ENCODE data around the gene ATP6V0D1. TPM values are rescaled to one million over a fixed set of nuclear protein-coding genes. Genes with fewer than 3 reads are reported as not detected.
"Not testable (repeated sequence)": the region's sequence is repeated elsewhere in the genome, so short reads cannot be mapped to it uniquely, and the experiment has no call there.

The ATP6V0D1 gene
- polyA plus RNA-seq, 1 of the 3 experiments (the other 2 are of a cell fraction) = 135 TPM

- Histone ChIP-seq H3K36me3 (replicated peaks in 1 of 2; ENCODE audit: control insufficient read depth in 1 of 2, insufficient read depth in 2 of 2, low read length in 1 of 2) (peaks cover 0 to 3% of the 10 kb centered on the region in 2 experiments), H3F3A (replicated peaks; ENCODE audit: insufficient read depth) (peaks cover 5% of the 10 kb centered on the region), H3K9me3 (no peaks in the 10 kb centered on the region), H3K9me2 (no peaks in the 10 kb centered on the region), H3K4me1 (ENCODE audit: control insufficient read depth in 1 of 2, insufficient read depth in 2 of 2, low read depth in 1 of 2, low read length in 1 of 2) (peaks cover 0 to 6% of the 10 kb centered on the region in 2 experiments; a peak in 1 of 4 replicates), H3K27ac (ENCODE audit: low read depth in 2 of 2, low read length in 1 of 2) (peak overlapping the region in 1 of 2 experiments; percentile 82; a peak in 2 of 4 replicates), H3K4me3 (ENCODE audit: low read depth in 2 of 2, low read length in 1 of 2) (no peak overlapping the region), H4K20me1 (ENCODE audit: insufficient read depth) (no peaks in the 10 kb centered on the region), H3K4me2 (no peak overlapping the region), H2AFZ (ENCODE audit: low read depth) (no peak overlapping the region), H3K79me2 (ENCODE audit: insufficient read depth) (no peaks in the 10 kb centered on the region), H3K27me3 (ENCODE audit: insufficient read depth) (no peaks in the 10 kb centered on the region), H3K9ac (no peak overlapping the region)
- WGBS (ENCODE audit: low lambda C conversion rate) = 67% methylated on average over 4 of the region's 4 CpGs
- ChIA-PET CTCF (interaction anchor here (0.9 to 7.4 kb wide), 7 partner anchors 8 to 32 kb away, joined by 3 to 57 read pairs (median 7); partner anchors contain the start of gene ATP6V0D1), POLR2A (interaction anchor here (1.8 kb wide), 1 partner anchor 8 kb away, joined by 7 read pairs; the partner anchor contains the start of gene ATP6V0D1)
- no peak for DNase-seq
- TF ChIP-seq RCOR1 (IDR thresholded peaks at IDR 0.05; ENCODE audit: low read length) = no peak
- TF ChIP-seq SMC3 (IDR thresholded peaks at IDR 0.05; ENCODE audit: low read depth, low read length) = no peak
- no peak for TF ChIP-seq REST (IDR thresholded peaks at IDR 0.05; ENCODE audit: low read depth, low read length)
- TF ChIP-seq GATA2 (CRISPR knock-in tag; IDR thresholded peaks at IDR 0.05) = no peak
- TF ChIP-seq GABPA (IDR thresholded peaks at IDR 0.05; ENCODE audit: low read depth) = no peak
- TF ChIP-seq TAF1 (IDR thresholded peaks at IDR 0.05; ENCODE audit: borderline replicate concordance, low read depth, low read length) = no peak
- TF ChIP-seq YY1 (IDR thresholded peaks at IDR 0.05; ENCODE audit: low read depth) = no peak
These were observed 8.6 kb upstream of the ATP6V0D1 start for GRCh38 chr16:67489401-67490083.

GRCh38 chr16:67487561-67487960, 6.6 kb upstream of the ATP6V0D1 start:
- H3K9ac ChIP-seq; H3K27ac ChIP-seq (ENCODE audit: low read depth in 2 of 2, low read length in 1 of 2); H3K36me3 ChIP-seq (replicated peaks in 1 of 2; ENCODE audit: control insufficient read depth in 1 of 2, insufficient read depth in 2 of 2, low read length in 1 of 2); H3K9me2 ChIP-seq; H3K4me3 ChIP-seq (ENCODE audit: low read depth in 2 of 2, low read length in 1 of 2); H3K9me3 ChIP-seq; POLR2A ChIA-PET; DNase-seq; H3K4me1 ChIP-seq (ENCODE audit: control insufficient read depth in 1 of 2, insufficient read depth in 2 of 2, low read depth in 1 of 2, low read length in 1 of 2); H3F3A ChIP-seq (replicated peaks; ENCODE audit: insufficient read depth); H2AFZ ChIP-seq (ENCODE audit: low read depth); H3K27me3 ChIP-seq (ENCODE audit: insufficient read depth); H4K20me1 ChIP-seq (ENCODE audit: insufficient read depth); H3K79me2 ChIP-seq (ENCODE audit: insufficient read depth); H3K4me2 ChIP-seq: not testable (repeated sequence)
- 96% methylated on average over 4 of the region's 4 CpGs for WGBS (ENCODE audit: low lambda C conversion rate)
- CTCF ChIA-PET = interaction anchor here (1.5 to 7.4 kb wide), 4 partner anchors 9 to 76 kb away, joined by 3 to 57 read pairs (median 14); no protein-coding TSS in a partner anchor

Measured in SK-N-SH (cell line).